Inferior parietal cortex (tissue), 1 donor: ENCODE data around the gene PLXNB2.
"Not testable (repeated sequence)": the region's sequence is repeated elsewhere in the genome, so short reads cannot be mapped to it uniquely, and the experiment has no call there.

Experiments used
- DNase-seq: peaks from one replicate; pipeline ENCODE4 v3.0.0-alpha.2; 2016; ENCODE audit errors: extremely low spot score

Gene PLXNB2

DNA sequence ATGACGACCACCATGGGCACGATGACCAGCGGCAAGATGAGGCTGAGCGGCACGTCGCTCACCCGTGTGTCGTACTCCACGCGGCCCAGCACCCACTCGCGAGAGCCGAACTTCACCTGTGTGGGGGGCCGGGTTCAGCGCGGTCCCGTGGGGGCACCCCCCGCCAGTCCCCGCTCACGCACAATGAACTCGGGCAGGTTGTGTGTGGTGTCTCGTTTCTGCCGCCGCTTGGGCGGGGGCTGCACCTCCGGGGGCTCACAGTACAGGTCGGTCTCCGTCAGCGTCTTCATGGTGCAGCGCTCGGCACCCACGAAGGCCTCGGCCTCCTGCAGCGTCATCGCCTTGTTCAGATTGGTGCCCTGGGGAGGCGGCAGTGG lies 26.1 kb downstream of the PLXNB2 start:
- DNase-seq: no peak

DNA sequence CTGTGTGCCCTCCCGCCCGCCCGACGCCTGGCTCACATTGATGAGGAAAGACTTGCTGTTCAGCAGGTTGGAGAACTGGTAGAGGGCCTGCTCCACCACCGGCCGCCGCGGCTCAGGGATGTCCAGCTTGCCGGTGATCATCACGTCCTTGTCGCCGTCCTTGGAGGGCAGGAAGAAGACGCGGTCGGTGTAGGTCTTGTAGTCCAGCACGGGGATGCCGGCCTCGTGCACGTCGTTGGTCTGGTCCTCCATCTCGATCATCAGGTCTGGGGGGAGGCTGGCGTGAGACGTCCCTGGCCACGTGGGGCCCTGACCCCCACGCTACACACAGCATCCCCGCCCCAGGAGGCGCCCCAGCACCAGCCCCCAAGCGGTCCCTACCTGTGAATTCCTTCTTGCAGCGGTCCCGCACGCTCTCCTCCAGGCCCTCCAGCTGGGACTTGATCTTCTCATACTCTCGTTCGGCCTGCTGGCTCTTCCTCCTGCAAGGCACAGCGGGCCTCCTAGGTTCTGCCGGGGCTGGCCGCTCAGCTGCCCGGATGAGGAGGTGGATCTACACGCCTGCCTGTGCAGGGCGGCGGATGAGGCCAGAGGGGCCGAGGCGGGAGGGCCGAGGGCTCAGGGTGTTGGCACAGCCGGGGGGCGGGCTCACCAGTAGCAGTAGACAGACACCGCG lies 26.6 kb downstream of the PLXNB2 start:
- DNase-seq: no peak

- no peak for DNase-seq
Measured at GRCh38 chr22:50280022-50280707, 27.3 kb downstream of the PLXNB2 start.

- no peak for DNase-seq
Measured at GRCh38 chr22:50278956-50279619, 28.4 kb downstream of the PLXNB2 start.

DNA sequence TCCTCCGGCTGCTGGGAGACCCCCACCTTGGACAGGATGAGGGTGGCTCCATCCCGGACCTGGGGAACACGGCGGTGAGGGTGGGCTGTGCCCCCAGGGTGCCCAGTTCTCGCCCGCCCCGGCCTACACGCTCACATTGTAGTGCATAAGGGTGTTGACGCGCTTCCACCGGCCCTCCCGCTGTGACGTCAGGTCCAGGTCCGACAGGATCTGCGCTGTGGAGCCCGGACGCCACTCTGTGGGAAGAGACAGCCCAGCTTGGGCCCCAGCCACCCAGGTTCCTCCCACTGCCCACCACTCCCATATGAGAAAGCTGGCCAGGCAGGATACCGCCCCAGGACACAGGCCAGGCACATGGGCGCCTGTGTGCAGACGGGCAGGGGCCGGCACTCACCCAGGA lies 29.0 kb downstream of the PLXNB2 start:
- no peak for DNase-seq

DNA sequence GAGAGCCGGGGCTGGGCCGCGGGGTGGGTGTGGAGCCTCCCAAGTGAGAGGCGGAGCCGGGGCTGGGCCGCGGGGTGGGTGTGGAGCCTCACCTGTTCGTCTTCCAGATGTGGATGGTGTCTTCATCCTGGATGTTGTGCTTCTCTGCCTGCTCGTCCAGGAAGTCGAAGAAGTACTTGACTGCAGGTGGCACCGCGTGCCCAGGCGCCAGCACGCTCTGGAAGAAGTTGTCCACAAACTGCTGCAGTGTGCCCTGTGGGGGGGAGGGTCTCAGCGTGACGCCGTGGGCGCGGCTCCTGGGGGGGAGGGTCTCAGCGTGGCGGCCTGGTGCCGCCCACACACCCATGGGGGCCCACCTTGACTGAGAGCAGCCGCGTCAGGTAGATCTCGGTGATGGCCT lies 29.7 kb downstream of the PLXNB2 start:
- no peak for DNase-seq

- peak; percentile 77 for DNase-seq
Measured at GRCh38 chr22:50276143-50276542, 31.3 kb downstream of the PLXNB2 start.

DNA sequence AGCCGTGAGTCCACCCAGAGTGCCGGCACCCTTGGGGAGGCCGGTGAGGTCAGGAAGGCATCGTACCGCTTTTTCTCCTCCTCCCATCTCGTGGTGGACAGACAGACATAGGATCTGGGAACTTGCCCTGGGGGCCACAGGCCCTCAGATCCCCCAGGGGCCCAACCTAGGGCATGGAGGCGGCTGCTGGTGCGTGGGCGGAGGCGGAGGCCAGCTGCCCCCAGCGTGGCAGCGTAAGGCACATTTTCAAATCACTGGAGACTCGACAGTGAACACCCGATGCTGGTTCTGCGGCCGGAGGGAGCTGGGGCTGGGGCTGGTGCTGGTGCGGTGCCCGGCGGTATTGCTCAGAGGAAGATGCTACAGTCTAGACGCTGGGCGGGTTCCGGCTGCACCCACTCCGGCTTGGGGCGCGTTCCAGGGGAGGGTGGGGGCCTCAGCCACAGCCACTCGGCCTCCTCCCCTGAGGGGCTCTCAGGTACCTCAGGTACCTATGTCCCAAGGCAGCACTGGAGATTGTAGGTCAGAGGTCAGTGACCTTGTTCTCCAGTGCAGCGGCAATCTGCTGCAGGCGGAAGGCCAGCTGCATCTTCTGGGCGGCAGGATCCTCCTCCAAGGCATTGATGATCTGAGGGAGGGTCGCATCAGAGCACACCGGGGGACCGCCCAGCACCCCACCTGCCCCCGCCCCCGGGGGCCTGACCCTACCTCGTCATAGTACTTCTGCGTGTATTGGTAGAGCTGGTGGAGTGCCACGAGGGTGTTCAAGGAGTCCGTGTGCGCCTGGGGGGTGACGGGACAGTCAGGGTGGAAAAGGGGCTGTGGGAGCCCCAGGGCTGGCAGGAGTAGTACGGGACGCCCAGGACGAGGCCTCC lies 32.0 kb downstream of the PLXNB2 start:
- no peak for DNase-seq

DNA sequence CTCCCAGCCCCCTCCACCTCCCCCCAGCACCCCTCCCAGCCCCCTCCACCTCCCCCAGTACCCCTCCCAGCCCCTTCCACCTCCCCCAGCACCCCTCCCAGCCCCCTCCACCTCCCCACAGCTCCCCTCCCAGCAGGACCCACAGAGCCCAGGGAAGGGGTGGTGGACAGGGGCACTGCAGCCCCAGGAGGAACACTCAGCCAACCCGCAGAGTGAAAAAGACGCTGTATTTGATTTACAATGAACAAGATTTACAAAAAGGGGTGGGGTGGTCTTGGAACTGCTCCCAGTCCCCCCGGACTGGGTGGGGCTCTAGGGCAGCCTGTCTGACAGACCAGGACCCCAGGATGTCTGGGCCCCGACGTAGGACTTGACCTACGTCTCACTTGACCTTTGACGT lies 32.7 kb downstream of the PLXNB2 start:
- DNase-seq: no peak

- peak; percentile 40 for DNase-seq
Measured at GRCh38 chr22:50274311-50274710, 33.1 kb downstream of the PLXNB2 start.

- not testable (repeated sequence) for DNase-seq
Measured at GRCh38 chr22:50273781-50274180, 33.7 kb downstream of the PLXNB2 start.

GRCh38 chr22:50273352-50273751 lies 34.1 kb downstream of the PLXNB2 start:
- DNase-seq: not testable (repeated sequence)

DNA sequence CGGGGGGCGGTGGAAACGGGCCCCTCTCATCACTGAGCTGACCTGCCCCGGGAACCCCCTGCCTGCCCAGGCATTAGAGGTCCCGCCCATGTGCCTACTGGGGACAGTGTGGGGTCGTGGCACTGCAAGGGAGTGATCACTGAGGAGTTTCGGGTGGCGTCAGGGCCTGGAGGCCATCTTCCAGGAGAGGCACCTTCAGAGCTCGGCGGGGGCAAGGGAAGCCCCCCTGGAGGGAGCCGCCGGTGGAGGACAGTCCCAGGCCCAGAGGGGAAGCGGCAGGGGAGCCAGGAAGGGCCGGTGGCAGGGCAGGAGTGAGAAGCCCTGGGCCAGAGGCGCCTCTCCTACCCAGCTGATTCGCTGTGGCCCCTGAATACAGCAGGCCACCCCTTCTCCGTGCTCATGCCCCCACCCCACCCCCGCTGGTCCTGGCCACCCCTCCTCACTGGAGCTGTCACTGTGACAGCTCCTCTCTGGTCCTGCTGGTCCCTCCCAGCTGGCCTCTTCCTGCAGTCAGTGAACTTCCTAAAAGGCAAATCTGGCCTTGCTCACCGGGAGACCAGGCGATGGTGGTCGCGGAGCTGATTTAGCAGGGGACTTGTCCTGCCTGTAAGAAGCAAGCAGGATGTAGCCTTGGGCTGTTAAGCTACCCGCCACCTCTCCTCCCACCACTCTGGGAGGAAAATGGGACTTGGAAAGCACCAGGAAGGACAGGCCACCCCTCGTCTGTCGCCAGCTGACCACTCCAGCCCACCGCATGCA lies 35.2 kb downstream of the PLXNB2 start:
- DNase-seq: no peak

DNA sequence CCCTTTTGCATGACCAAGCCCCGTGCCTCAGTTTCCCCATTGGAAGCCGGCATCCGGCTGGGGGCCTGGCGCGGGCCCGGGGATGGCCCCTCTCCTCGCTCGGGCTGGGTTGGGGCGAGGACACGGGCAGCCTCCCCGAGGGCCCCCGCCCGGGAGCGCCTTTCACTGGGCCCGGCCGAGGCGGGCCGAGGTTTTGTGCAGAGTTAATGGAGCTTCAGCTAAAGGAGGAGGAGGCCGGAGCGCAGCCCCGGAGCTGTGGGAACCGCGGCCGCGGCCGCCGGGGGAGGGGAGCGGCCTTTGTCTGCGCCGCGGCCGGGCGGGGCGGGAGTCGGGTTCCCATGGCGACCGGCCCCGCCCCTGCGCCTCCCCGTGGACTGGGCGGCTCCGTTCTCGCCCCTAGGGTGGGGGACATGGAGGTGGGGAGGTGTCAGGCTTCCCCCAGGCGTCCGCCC lies 35.9 kb downstream of the PLXNB2 start:
- DNase-seq: no peak

- no peak for DNase-seq
Measured at GRCh38 chr22:50270666-50271394, 36.6 kb downstream of the PLXNB2 start.

DNA sequence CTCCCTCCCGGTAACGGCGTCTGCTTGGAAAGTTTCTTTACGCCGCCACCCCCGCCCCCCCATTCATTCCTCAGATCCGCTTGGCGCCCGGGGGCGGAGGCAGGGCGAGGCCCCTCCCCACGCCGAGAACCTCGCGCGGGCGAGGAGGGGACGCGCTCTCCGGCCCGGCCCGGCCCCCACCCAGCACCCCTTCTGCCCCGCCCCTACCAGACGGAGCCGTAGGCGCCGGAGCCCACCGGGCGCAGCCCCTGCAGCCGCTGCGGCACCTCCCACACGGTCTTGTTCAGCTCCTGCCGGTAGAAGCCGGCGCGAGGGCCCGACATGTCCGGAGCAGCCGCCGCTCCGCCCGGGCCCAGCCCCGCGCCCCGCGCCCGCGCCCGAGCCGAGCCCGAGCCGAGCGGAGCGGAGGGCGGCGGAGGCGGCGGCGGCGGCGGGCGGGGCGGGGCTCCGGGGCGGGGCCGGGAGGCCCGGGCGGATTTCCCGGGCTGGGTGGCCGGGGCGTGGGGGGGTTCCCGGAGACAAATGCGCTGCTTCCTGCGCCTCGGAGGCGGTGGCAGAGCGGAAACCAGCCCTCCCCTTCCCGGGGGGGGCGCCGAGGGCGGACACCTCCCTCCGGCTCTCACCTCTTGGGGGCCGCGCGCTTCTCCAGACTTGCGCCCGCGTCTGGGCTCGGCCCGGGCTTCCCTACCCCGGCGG lies 37.3 kb downstream of the PLXNB2 start, which contains the start of gene MAPK11:
MAPK11 (minus strand) TSS at position 411 of the 696 bp plus-strand sequence; CDS start at position 323, 88 bp downstream.
- no peak for DNase-seq

DNA sequence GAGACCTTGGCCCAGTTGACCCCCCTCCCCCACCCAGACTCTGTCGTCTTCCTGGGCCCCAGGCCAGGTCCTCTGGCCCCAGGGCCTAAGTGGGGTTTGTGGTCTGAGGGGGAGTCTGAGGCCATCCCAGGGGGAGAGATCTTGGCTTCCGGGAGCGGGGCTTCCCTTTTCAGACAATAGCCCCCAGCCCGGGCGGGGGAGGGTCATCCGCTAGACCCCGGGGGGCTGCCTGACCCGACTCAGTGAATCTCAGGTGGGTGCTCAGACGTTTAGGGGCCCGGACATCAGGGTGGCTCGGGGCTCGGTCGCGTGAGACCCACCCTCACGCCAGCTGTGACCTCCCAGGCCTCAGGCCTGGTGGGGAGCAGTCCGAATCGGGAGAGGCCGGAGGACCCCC lies 37.9 kb downstream of the PLXNB2 start:
- no peak for DNase-seq

GRCh38 chr22:50268655-50269113 lies 38.8 kb downstream of the PLXNB2 start:
- no peak for DNase-seq

- no peak for DNase-seq
Measured at GRCh38 chr22:50267591-50268390, 39.7 kb downstream of the PLXNB2 start.
